Measurements from ENCODE around the gene PROCR. TPM values are rescaled to one million over a fixed set of nuclear protein-coding genes. Genes with fewer than 3 reads are reported as not detected.
A peak's percentile ranks its signal among the peaks of the same experiment; 100 is the strongest.

Gene PROCR
- total and polyA plus RNA-seq, 9 of the 15 experiments (the other 6 are each of a cell fraction or from before 2014, with no cell fraction given): 1.6 to 7.1 (median 4.0) TPM

DNA sequence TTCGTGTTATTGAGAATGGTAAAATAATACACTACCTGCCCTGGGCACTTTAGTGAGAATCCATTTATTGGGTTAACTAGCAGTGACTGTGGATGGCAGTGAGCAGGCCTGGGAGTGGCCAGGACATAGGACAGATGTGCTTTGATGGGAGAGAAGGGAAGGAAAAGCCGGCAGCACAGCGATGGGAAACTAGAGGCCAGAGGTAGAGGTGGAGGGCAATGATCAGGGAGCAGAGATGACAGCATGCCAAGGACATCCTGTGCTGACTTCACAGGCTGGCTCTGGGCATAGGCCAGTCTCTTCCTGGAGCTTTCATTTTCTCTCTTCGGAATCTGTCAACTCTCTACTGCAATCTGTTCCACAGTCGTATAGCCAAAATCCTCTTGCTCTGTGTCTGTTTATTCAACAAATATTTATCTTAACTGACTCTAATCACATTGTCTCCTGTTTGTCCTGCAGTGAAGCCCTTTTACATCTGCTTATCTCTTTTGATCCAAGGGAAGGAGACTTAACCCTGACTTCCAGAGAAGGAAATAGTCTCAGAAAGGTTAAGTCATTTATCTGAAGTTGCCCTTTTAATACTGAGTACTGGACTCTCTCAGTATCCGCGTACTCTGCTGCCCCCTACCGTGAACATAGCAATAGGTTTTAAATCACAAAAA lies 36.2 kb downstream of the PROCR start (continued):
- TF ChIP-seq, protein P1, sequence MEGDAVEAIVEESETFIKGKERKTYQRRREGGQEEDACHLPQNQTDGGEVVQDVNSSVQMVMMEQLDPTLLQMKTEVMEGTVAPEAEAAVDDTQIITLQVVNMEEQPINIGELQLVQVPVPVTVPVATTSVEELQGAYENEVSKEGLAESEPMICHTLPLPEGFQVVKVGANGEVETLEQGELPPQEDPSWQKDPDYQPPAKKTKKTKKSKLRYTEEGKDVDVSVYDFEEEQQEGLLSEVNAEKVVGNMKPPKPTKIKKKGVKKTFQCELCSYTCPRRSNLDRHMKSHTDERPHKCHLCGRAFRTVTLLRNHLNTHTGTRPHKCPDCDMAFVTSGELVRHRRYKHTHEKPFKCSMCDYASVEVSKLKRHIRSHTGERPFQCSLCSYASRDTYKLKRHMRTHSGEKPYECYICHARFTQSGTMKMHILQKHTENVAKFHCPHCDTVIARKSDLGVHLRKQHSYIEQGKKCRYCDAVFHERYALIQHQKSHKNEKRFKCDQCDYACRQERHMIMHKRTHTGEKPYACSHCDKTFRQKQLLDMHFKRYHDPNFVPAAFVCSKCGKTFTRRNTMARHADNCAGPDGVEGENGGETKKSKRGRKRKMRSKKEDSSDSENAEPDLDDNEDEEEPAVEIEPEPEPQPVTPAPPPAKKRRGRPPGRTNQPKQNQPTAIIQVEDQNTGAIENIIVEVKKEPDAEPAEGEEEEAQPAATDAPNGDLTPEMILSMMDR (IDR thresholded peaks at IDR 0.05 in 2 of 3, conservative IDR thresholded peaks at IDR 0.05 in 1 of 3; ENCODE audit: insufficient read depth in 2 of 3, low read depth in 1 of 3, low read length in 3 of 3): peak; percentile 78 to 95 (median 79)
- TF ChIP-seq STAG1 (CRISPR knock-in tag; IDR thresholded peaks at IDR 0.05; ENCODE audit: borderline replicate concordance): peak; percentile 39; the same call in 1 of the 2 replicates
- TF ChIP-seq POLR2B (IDR thresholded peaks at IDR 0.05; ENCODE audit: low read depth, partially characterized antibody): no peak
- TF ChIP-seq JUN (IDR thresholded peaks at IDR 0.05; ENCODE audit: borderline replicate concordance, low read depth, low read length): no peak
- no peak for TF ChIP-seq JUN (CRISPR knock-in tag; IDR thresholded peaks at IDR 0.05; ENCODE audit: borderline replicate concordance)
- TF ChIP-seq KAT2B (IDR thresholded peaks at IDR 0.05; ENCODE audit: low read depth, low read length): no peak
- TF ChIP-seq TAL1 (IDR thresholded peaks at IDR 0.05): peak; percentile 80
- TF ChIP-seq, protein P2, sequence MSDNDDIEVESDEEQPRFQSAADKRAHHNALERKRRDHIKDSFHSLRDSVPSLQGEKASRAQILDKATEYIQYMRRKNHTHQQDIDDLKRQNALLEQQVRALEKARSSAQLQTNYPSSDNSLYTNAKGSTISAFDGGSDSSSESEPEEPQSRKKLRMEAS (CRISPR knock-in tag; IDR thresholded peaks at IDR 0.05): no peak
- peak; percentile 10; the same call in 1 of the 2 replicates for TF ChIP-seq SMARCA5 (IDR thresholded peaks at IDR 0.05)
- TF ChIP-seq, protein P3, sequence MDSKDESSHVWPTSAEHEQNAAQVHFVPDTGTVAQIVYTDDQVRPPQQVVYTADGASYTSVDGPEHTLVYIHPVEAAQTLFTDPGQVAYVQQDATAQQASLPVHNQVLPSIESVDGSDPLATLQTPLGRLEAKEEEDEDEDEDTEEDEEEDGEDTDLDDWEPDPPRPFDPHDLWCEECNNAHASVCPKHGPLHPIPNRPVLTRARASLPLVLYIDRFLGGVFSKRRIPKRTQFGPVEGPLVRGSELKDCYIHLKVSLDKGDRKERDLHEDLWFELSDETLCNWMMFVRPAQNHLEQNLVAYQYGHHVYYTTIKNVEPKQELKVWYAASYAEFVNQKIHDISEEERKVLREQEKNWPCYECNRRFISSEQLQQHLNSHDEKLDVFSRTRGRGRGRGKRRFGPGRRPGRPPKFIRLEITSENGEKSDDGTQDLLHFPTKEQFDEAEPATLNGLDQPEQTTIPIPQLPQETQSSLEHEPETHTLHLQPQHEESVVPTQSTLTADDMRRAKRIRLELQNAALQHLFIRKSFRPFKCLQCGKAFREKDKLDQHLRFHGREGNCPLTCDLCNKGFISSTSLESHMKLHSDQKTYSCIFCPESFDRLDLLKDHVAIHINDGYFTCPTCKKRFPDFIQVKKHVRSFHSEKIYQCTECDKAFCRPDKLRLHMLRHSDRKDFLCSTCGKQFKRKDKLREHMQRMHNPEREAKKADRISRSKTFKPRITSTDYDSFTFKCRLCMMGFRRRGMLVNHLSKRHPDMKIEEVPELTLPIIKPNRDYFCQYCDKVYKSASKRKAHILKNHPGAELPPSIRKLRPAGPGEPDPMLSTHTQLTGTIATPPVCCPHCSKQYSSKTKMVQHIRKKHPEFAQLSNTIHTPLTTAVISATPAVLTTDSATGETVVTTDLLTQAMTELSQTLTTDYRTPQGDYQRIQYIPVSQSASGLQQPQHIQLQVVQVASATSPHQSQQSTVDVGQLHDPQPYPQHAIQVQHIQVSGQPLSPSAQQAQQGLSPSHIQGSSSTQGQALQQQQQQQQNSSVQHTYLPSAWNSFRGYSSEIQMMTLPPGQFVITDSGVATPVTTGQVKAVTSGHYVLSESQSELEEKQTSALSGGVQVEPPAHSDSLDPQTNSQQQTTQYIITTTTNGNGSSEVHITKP (IDR thresholded peaks at IDR 0.05; ENCODE audit: partially characterized antibody): no peak
- TF ChIP-seq NELFE (IDR thresholded peaks at IDR 0.05; ENCODE audit: insufficient read depth, insufficient read length): no peak
- peak; percentile 83 for TF ChIP-seq ARID1B (IDR thresholded peaks at IDR 0.05)
- TF ChIP-seq KLF10 (CRISPR knock-in tag; IDR thresholded peaks at IDR 0.05): no peak
- no peak for TF ChIP-seq ZNF263 (CRISPR knock-in tag; IDR thresholded peaks at IDR 0.05; ENCODE audit: borderline replicate concordance)
- no peak for TF ChIP-seq ZNF133 (CRISPR knock-in tag; IDR thresholded peaks at IDR 0.05)
- TF ChIP-seq ZNF384 (IDR thresholded peaks at IDR 0.05; ENCODE audit: low read depth, low read length): peak; percentile 66; the same call in 1 of the 2 replicates
- TF ChIP-seq, protein P4, sequence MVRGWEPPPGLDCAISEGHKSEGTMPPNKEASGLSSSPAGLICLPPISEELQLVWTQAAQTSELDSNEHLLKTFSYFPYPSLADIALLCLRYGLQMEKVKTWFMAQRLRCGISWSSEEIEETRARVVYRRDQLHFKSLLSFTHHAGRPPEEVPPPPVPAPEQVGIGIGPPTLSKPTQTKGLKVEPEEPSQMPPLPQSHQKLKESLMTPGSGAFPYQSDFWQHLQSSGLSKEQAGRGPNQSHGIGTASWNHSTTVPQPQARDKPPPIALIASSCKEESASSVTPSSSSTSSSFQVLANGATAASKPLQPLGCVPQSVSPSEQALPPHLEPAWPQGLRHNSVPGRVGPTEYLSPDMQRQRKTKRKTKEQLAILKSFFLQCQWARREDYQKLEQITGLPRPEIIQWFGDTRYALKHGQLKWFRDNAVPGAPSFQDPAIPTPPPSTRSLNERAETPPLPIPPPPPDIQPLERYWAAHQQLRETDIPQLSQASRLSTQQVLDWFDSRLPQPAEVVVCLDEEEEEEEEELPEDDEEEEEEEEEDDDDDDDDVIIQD (CRISPR knock-in tag; IDR thresholded peaks at IDR 0.05): no peak
- no peak for TF ChIP-seq XRCC4 (IDR thresholded peaks at IDR 0.05; ENCODE audit: extremely low read depth, insufficient read depth, insufficient read length)
- TF ChIP-seq, protein P5, sequence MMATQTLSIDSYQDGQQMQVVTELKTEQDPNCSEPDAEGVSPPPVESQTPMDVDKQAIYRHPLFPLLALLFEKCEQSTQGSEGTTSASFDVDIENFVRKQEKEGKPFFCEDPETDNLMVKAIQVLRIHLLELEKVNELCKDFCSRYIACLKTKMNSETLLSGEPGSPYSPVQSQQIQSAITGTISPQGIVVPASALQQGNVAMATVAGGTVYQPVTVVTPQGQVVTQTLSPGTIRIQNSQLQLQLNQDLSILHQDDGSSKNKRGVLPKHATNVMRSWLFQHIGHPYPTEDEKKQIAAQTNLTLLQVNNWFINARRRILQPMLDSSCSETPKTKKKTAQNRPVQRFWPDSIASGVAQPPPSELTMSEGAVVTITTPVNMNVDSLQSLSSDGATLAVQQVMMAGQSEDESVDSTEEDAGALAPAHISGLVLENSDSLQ (IDR thresholded peaks at IDR 0.05): no peak
